K562 (cell line): ENCODE measurements around the gene PA2G4. TPM values are rescaled to one million over a fixed set of nuclear protein-coding genes. Genes with fewer than 3 reads are reported as not detected.

Experiments used
- CREM ChIP-seq: IDR thresholded peaks from 2 replicates; pipeline ENCODE4 v1.6.1; 2014; ENCODE audit warnings: antibody characterized with exemption, low read depth
- CSDE1 ChIP-seq, 2 experiments: fragments of 450-650 bp; IDR thresholded peaks; 2 replicates each; pipeline ENCODE4 v1.6.1; 2016; ENCODE audit warnings: mild to moderate bottlenecking in 1 of 2
- E2F4 ChIP-seq: sonication (generic); formaldehyde crosslinking; IDR thresholded peaks from 2 replicates; pipeline ENCODE4 v1.8.0; 2022; ENCODE audit warnings: mild to moderate bottlenecking, low read depth, missing genetic modification reagents
- ESRRA ChIP-seq: fragments of 450-650 bp; IDR thresholded peaks from 2 replicates; pipeline ENCODE4 v1.6.1; 2014; ENCODE audit warnings: low read depth, mild to moderate bottlenecking, moderate library complexity, borderline replicate concordance
- ETV6 ChIP-seq, 3 experiments: fragments of 150-350 bp in 1 of 3; sonication (generic) in 1 of 3; formaldehyde crosslinking in 1 of 3; IDR thresholded peaks; 2 replicates each; pipeline versions ENCODE4 v1.6.1 to v1.8.0; 2014 to 2022; ENCODE audit warnings: borderline replicate concordance in 2 of 3, low read depth in 2 of 3, antibody characterized with exemption in 1 of 3, low read length in 1 of 3, mild to moderate bottlenecking in 1 of 3, missing genetic modification reagents in 1 of 3
- FOXA3 ChIP-seq, 2 experiments: fragments of 450-650 bp in 1 of 2; sonication (generic) in 1 of 2; formaldehyde crosslinking; IDR thresholded peaks in 1 of 2; conservative IDR thresholded peaks in 1 of 2; 2 replicates each; pipeline versions ENCODE4 v1.4.0 to v1.8.0; 2020 to 2022; ENCODE audit warnings: mild to moderate bottlenecking in 2 of 2, missing genetic modification reagents in 1 of 2
- MGA ChIP-seq: fragments of 450-650 bp; IDR thresholded peaks from 2 replicates; pipeline ENCODE4 v1.6.1; 2016; ENCODE audit warnings: mild to moderate bottlenecking, moderate library complexity
- NFIC ChIP-seq: fragments of 450-650 bp; IDR thresholded peaks from 2 replicates; pipeline ENCODE4 v1.6.1; 2017; ENCODE audit warnings: mild to moderate bottlenecking, inconsistent platforms
- NFIX ChIP-seq: fragments of 250-450 bp; sonication (Bioruptor Pico); IDR thresholded peaks from 2 replicates; pipeline ENCODE4 v1.4.0; 2020; ENCODE audit warnings: low read depth, mild to moderate bottlenecking, moderate library complexity
- NUFIP1 ChIP-seq: fragments of 450-650 bp; IDR thresholded peaks from 2 replicates; pipeline ENCODE4 v1.6.1; 2018; ENCODE audit not compliant: partially characterized antibody
- ZBTB33 ChIP-seq: sonication (generic); formaldehyde crosslinking; IDR thresholded peaks from 2 replicates; pipeline ENCODE4 v1.8.1; 2023; ENCODE audit warnings: mild to moderate bottlenecking, missing genetic modification reagents
- ZEB2 ChIP-seq: fragments of 450-650 bp; IDR thresholded peaks from 2 replicates; pipeline ENCODE4 v1.6.1; 2016
- ZNF316 ChIP-seq: fragments of 450-650 bp; IDR thresholded peaks from 2 replicates; pipeline ENCODE4 v1.6.1; 2016
- polyA plus RNA-seq, 8 experiments: library from polyadenylated mRNA; depleted of rRNA in 4 of 8; stranded (reverse) in 5 of 8; unstranded in 3 of 8; fragments of >200 nt; fragmentation: Nextera tagmentation in 2 of 8; fragmentation: Illumina TruSeq in 1 of 8; extraction: Ambion mirVana in 2 of 8; extraction: Trizol in 1 of 8; gene quantifications; 2 replicates each; pipeline versions ENCODE4 v1.2.1 to v1.2.3, GENCODE V29; 2011 to 2014; ENCODE audit warnings: inconsistent platforms in 1 of 8, missing spikeins in 1 of 8
- total RNA-seq, 7 experiments: library from RNA; depleted of rRNA in 6 of 7; stranded (reverse); fragments of >200 nt in 6 of 7; fragmentation: Illumina TruSeq in 2 of 7; extraction: Trizol in 2 of 7; gene quantifications; 2 replicates each; pipeline versions ENCODE4 v1.2.1 to v1.2.3, GENCODE V29; 2011 to 2021; ENCODE audit warnings: low replicate concordance in 1 of 7

PA2G4 gene
- total and polyA plus RNA-seq, 9 of the 15 experiments (the other 6 are each of a cell fraction or from before 2014, with no cell fraction given) = 230 to 925 (median 638) TPM

GRCh38 chr12:56151672-56152131, 47.3 kb downstream of the PA2G4 start (continued):
- TF ChIP-seq E2F4 (CRISPR knock-in tag) (no peak), NFIC (0 out of 2 replicates have a peak, but pooled peaks have one; percentile 13), ESRRA (no peak), ETV6 (IDR thresholded peaks at IDR 0.05; ENCODE audit: borderline replicate concordance in 1 of 2, low read depth in 2 of 2, low read length in 1 of 2) (no peak), ETV6 (CRISPR knock-in tag; IDR thresholded peaks at IDR 0.05; ENCODE audit: borderline replicate concordance) (no peak), ZNF316 (no peak), NUFIP1 (no peak), ZBTB33 (CRISPR knock-in tag) (no peak), MGA (peak; percentile 65), FOXA3 (CRISPR knock-in tag; conservative IDR thresholded peaks at IDR 0.05 in 1 of 2, IDR thresholded peaks at IDR 0.05 in 1 of 2) (0 out of 4 replicates have a peak, but pooled peaks of 1 of the 2 experiments have one; percentile 70), NFIX (CRISPR knock-in tag) (no peak), CSDE1 (IDR thresholded peaks at IDR 0.05) (no peak), ZEB2 (peak; percentile 44; the same call in 1 of the 2 replicates), CREM (0 out of 2 replicates have a peak, but pooled peaks have one; percentile 17)
